ENCODE measurements around the gene FAIM. TPM values are rescaled to one million over a fixed set of nuclear protein-coding genes. Genes with fewer than 3 reads are reported as not detected.
"Not testable (repeated sequence)": the region's sequence is repeated elsewhere in the genome, so short reads cannot be mapped to it uniquely, and the experiment has no call there.

Gene FAIM, protein sequence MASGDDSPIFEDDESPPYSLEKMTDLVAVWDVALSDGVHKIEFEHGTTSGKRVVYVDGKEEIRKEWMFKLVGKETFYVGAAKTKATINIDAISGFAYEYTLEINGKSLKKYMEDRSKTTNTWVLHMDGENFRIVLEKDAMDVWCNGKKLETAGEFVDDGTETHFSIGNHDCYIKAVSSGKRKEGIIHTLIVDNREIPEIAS
- 1 to 10 TPM; 6.0 TPM for total RNA-seq

- DNase-seq (peak; percentile 74), ATAC-seq (peak; percentile 76)
- H3K27ac Mint-ChIP-seq, result peak within 1 kb of the TSS; percentile 95
- ChIA-PET CTCF (interaction anchor here (0.7 to 4.2 kb wide), 4 partner anchors 14 to 315 kb away, joined by 3 to 22 read pairs (median 4); partner anchors contain the start of gene CEP70), POLR2A (interaction anchor here (0.6 to 3.3 kb wide), 8 partner anchors 9 to 334 kb away, joined by 3 to 16 read pairs (median 4); partner anchors contain the start of gene CEP70)
- TF ChIP-seq, protein P1, sequence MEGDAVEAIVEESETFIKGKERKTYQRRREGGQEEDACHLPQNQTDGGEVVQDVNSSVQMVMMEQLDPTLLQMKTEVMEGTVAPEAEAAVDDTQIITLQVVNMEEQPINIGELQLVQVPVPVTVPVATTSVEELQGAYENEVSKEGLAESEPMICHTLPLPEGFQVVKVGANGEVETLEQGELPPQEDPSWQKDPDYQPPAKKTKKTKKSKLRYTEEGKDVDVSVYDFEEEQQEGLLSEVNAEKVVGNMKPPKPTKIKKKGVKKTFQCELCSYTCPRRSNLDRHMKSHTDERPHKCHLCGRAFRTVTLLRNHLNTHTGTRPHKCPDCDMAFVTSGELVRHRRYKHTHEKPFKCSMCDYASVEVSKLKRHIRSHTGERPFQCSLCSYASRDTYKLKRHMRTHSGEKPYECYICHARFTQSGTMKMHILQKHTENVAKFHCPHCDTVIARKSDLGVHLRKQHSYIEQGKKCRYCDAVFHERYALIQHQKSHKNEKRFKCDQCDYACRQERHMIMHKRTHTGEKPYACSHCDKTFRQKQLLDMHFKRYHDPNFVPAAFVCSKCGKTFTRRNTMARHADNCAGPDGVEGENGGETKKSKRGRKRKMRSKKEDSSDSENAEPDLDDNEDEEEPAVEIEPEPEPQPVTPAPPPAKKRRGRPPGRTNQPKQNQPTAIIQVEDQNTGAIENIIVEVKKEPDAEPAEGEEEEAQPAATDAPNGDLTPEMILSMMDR (IDR thresholded peaks at IDR 0.05), result no peak
- intact Hi-C loops (cut with micrococcal nuclease), result no loop called here
- peak within 1 kb of the TSS; percentile 76 for H3K4me3 Mint-ChIP-seq
- peaks cover 1% of the 10 kb centered on the region for H3K36me3 Mint-ChIP-seq (ENCODE audit: low read depth)
- no peaks in the 10 kb centered on the region for H3K27me3 Mint-ChIP-seq
- H3K9me3 Mint-ChIP-seq, result no peaks in the 10 kb centered on the region
- peaks cover 12% of the 10 kb centered on the region for H3K4me1 Mint-ChIP-seq (ENCODE audit: low read depth)
Measured at GRCh38 chr3:138608322-138609135, at the start of gene FAIM. Gene FAIM, plus strand, starts transcription at chr3:138608771. Its CDS starts 10,956 bp downstream, at chr3:138619727.

DNA sequence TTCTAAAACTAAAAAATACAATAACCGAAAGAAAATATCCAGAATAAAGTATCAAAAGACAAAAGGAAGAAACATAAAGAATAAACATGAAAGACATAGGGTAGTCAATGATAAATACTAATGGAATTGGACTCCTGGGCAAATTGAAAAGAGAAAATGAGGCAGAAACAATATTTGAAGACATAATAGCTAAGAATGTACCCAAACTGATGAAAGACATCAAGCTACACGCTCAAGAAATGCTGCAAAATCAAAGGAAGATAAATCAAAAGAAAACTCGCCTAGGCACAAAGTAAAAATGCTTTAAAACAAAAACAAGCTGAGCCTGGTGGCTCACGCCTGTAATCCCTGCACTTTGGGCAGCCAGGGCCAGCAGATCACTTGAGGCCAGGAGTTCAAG, 49.4 kb upstream of the FAIM start:
- no peak for DNase-seq
- Mint-ChIP-seq H3K27ac (no peak overlapping the region), H3K36me3 (ENCODE audit: low read depth) (peaks cover 62% of the 10 kb centered on the region), H3K4me1 (ENCODE audit: low read depth) (peaks cover 4% of the 10 kb centered on the region), H3K27me3 (no peaks in the 10 kb centered on the region), H3K4me3 (no peak overlapping the region), H3K9me3 (peaks cover 33% of the 10 kb centered on the region)
- ChIA-PET CTCF (no interaction called here), POLR2A (no interaction called here)
- TF ChIP-seq, protein P1 (IDR thresholded peaks at IDR 0.05), result no peak
- intact Hi-C loops (cut with micrococcal nuclease), result no loop called here
- ATAC-seq, result no peak

DNA sequence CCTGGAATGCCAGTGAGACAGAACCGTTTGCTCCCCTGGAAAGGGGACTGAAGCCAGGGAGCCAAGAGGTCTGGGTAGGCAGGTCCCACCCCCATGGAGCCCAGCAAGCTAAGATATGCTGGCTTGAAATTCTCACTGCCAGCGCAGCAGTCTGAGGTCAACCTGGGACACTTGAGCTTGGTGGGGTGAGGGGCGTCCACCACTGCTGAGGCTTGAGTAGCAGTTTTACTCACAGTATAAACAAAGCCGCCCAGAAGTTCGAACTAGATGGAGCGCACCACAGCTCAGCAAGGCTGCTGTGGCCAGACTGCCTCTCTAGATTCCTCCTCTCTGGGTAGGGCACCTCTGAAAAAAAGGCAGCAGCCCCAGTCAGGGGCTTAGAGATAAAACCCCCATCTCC, 48.1 kb upstream of the FAIM start:
- CTCF ChIA-PET, result no interaction called here
- H3K4me3 Mint-ChIP-seq, result no peak overlapping the region
- no peak for DNase-seq
- no peak for ATAC-seq
- H3K27me3 Mint-ChIP-seq, result no peaks in the 10 kb centered on the region
- peaks cover 30% of the 10 kb centered on the region for H3K9me3 Mint-ChIP-seq
- TF ChIP-seq, protein P1 (IDR thresholded peaks at IDR 0.05), result no peak
- peaks cover 56% of the 10 kb centered on the region for H3K36me3 Mint-ChIP-seq (ENCODE audit: low read depth)
- POLR2A ChIA-PET, result no interaction called here
- no peak overlapping the region for H3K27ac Mint-ChIP-seq
- peaks cover 4% of the 10 kb centered on the region for H3K4me1 Mint-ChIP-seq (ENCODE audit: low read depth)
- intact Hi-C loops (cut with micrococcal nuclease), result no loop called here

DNA sequence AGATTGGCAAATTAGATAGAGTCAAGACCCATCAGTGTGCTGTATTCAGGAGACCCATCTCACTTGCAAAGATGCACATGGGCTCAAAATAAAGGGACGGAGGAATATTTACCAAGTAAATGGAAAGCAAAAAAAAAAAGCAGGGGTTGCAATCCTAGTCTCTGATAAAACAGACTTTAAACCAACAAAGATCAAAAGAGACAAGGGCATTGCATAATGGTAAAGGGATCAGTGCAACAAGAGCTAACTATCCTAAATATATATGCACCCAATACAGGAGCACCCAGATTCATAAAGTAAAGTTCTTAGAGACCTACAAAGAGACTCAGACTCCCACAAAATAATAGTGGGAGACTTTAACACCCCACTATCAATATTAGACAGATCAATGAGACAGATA, 45.7 kb upstream of the FAIM start:
- DNase-seq; intact Hi-C loops (cut with micrococcal nuclease); H3K4me1 Mint-ChIP-seq (ENCODE audit: low read depth); H3K27ac Mint-ChIP-seq; POLR2A ChIA-PET; CTCF ChIA-PET; H3K4me3 Mint-ChIP-seq; ATAC-seq; H3K27me3 Mint-ChIP-seq: not testable (repeated sequence)
- Mint-ChIP-seq H3K36me3 (ENCODE audit: low read depth) (peaks cover 48% of the 10 kb centered on the region), H3K9me3 (peaks cover 17% of the 10 kb centered on the region)

- H3K9me3 Mint-ChIP-seq; CTCF ChIA-PET; H3K4me3 Mint-ChIP-seq; ATAC-seq; H3K27ac Mint-ChIP-seq; POLR2A ChIA-PET; H3K4me1 Mint-ChIP-seq (ENCODE audit: low read depth); intact Hi-C loops (cut with micrococcal nuclease); DNase-seq; H3K27me3 Mint-ChIP-seq: not testable (repeated sequence)
- peaks cover 36% of the 10 kb centered on the region for H3K36me3 Mint-ChIP-seq (ENCODE audit: low read depth)
Measured at GRCh38 chr3:138566293-138566692, 42.3 kb upstream of the FAIM start.

GRCh38 chr3:138567403-138567802, 41.2 kb upstream of the FAIM start:
- Mint-ChIP-seq H3K4me3 (no peak overlapping the region), H3K27ac (no peak overlapping the region), H3K36me3 (ENCODE audit: low read depth) (peaks cover 35% of the 10 kb centered on the region), H3K4me1 (ENCODE audit: low read depth) (peaks cover 12% of the 10 kb centered on the region), H3K27me3 (no peaks in the 10 kb centered on the region), H3K9me3 (no peaks in the 10 kb centered on the region)
- no peak for ATAC-seq
- POLR2A ChIA-PET, result no interaction called here
- DNase-seq, result no peak
- CTCF ChIA-PET, result interaction anchor here (1.6 kb wide), 1 partner anchor 348 kb away, joined by 5 read pairs; no protein-coding TSS in a partner anchor
- intact Hi-C loops (cut with micrococcal nuclease), result no loop called here
- TF ChIP-seq, protein P1 (IDR thresholded peaks at IDR 0.05), result no peak

Measured in activated CD8-positive, alpha-beta T cell treated with anti-CD3 and anti-CD28 coated beads for 36 hours (primary cell).